Right atrium auricular region (tissue), 2 donors: ENCODE data around the gene TTC9C. TPM values are rescaled to one million over a fixed set of nuclear protein-coding genes. Genes with fewer than 3 reads are reported as not detected.
"Not testable (repeated sequence)": the region's sequence is repeated elsewhere in the genome, so short reads cannot be mapped to it uniquely, and the experiment has no call there.

ENCODE experiments used
- DNase-seq: peaks from one replicate; pipeline ENCODE4 v3.0.0-alpha.2; 2019; ENCODE audit warnings: low spot score
- H3K27ac ChIP-seq, 2 donors: fragments of 200-600 bp; sonication (generic); 1 replicate in 1 of 2; 2 replicates in 1 of 2; pipeline ENCODE4 v1.5.1; 2016 to 2019
- H3K27me3 ChIP-seq, 2 donors: fragments of 200-600 bp; sonication (generic); one replicate each; pipeline versions ENCODE4 v1.5.1 to v1.6.0; 2017 to 2019
- H3K36me3 ChIP-seq: fragments of 200-600 bp; sonication (generic); one replicate; pipeline ENCODE4 v1.5.1; 2016
- H3K4me1 ChIP-seq, 2 donors: fragments of 200-600 bp; sonication (generic); one replicate each; pipeline versions ENCODE4 v1.5.1 to v1.6.0; 2017 to 2019
- H3K4me3 ChIP-seq, 2 donors: fragments of 200-600 bp; sonication (generic); 1 replicate in 1 of 2; 2 replicates in 1 of 2; pipeline ENCODE4 v1.5.1; 2017 to 2019; ENCODE audit warnings: mild to moderate bottlenecking in 1 of 2, moderate library complexity in 1 of 2
- H3K9me3 ChIP-seq, 2 donors: fragments of 200-600 bp; sonication (generic); one replicate each; pipeline ENCODE4 v1.5.1; 2019
- total RNA-seq, 2 donors: library from RNA; depleted of rRNA; stranded (reverse); fragments of >200 nt; gene quantifications; one replicate each; pipeline ENCODE4 v1.1.0, GENCODE V29; 2016
- TF ChIP-seq, protein P1 (sequence below), 2 donors: fragments of 200-600 bp; sonication (generic); IDR thresholded peaks; one replicate each; pipeline ENCODE4 v1.5.1; 2019; ENCODE audit warnings: antibody characterized with exemption in 2 of 2

TTC9C gene
- total RNA-seq, 2 donors from 2014 or later: 9.6 to 11.4 TPM

DNA sequence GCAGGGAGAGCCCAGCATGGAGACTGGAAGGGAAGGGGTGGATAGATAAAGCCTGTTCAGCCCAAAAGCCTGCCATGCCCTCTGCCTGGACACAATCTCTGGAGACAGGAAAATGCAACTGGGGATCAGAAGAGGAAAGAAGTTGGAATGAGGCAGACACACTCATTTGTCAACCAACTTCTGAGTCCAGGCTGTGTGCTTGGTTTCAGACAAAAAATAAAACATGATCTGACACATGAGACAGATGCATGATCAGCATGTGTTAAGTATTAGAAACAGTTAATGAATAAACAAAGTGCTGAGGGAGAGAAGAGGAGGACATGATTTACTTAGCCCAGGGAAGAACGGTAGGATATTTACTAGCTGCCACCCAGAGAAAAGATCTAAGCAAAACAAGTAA lies 39.8 kb upstream of the TTC9C start:
- Histone ChIP-seq H3K36me3 (peaks cover 31% of the 10 kb centered on the region), H3K27ac (peak overlapping the region in 1 of 2 donors; percentile 55)

DNA sequence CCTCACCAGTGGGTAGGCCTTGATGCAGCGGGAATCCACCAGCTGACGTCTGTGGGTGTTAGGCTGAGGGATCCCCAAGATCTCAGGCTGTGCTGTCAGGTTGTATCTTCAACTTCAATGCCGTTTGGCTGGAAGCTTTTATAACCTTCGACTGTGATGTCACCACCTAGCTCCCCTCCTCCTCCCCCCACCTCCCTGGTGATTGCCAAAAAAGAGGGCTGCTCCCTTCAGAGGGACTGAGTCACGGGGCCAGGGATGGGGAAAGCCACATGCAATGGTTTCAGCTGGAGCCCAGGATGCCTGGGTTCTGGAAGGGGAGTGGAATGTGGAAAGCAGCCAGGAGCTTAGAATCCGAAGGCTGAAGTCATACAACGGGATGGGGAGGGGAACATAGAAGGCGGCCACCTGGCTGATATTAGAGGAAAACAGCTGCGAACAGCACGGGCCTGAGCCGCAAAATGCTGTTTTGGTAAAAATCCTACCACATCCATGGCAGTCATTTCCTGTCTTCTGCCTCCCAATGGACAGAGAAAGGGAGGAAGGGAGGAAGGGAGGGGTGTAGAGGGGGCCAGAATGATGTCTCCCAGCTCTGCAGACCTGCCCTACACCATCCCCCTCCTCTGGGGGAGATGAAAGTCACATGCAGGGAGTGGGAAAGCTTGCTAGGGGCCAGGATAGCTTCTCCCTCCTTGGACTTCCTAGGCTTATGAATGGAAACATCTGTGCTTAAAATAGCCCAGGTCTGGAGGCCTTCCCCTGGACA lies 38.7 kb upstream of the TTC9C start, which contains the start of gene LRRN4CL:
TSS of gene LRRN4CL (minus strand) at position 110 of the 763 bp plus-strand sequence. CDS start 1,022 bp downstream, outside the sequence.
- H3K27ac ChIP-seq: peak within 1 kb of the TSS; percentile 48 to 55
- H3K36me3 ChIP-seq: peaks cover 31% of the 10 kb centered on the region
- no peaks in the 10 kb centered on the region for H3K9me3 ChIP-seq
- peaks cover 0 to 28% of the 10 kb centered on the region in 2 donors for H3K4me1 ChIP-seq
- H3K27me3 ChIP-seq: no peaks in the 10 kb centered on the region
- peak within 1 kb of the TSS; percentile 13 to 37 for H3K4me3 ChIP-seq
- TF ChIP-seq, protein P1, sequence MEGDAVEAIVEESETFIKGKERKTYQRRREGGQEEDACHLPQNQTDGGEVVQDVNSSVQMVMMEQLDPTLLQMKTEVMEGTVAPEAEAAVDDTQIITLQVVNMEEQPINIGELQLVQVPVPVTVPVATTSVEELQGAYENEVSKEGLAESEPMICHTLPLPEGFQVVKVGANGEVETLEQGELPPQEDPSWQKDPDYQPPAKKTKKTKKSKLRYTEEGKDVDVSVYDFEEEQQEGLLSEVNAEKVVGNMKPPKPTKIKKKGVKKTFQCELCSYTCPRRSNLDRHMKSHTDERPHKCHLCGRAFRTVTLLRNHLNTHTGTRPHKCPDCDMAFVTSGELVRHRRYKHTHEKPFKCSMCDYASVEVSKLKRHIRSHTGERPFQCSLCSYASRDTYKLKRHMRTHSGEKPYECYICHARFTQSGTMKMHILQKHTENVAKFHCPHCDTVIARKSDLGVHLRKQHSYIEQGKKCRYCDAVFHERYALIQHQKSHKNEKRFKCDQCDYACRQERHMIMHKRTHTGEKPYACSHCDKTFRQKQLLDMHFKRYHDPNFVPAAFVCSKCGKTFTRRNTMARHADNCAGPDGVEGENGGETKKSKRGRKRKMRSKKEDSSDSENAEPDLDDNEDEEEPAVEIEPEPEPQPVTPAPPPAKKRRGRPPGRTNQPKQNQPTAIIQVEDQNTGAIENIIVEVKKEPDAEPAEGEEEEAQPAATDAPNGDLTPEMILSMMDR (IDR thresholded peaks at IDR 0.05): no peak
- peak; percentile 93 for DNase-seq

More for the DNA sequence above, 39.8 kb upstream of the TTC9C start:
- H3K9me3 ChIP-seq: no peaks in the 10 kb centered on the region
- peak overlapping the region in 1 of 2 donors; percentile 37 for H3K4me3 ChIP-seq
- no peaks in the 10 kb centered on the region for H3K27me3 ChIP-seq
- H3K4me1 ChIP-seq: peaks cover 0 to 25% of the 10 kb centered on the region in 2 donors
- DNase-seq: no peak
- TF ChIP-seq, protein P1 (IDR thresholded peaks at IDR 0.05): no peak

DNA sequence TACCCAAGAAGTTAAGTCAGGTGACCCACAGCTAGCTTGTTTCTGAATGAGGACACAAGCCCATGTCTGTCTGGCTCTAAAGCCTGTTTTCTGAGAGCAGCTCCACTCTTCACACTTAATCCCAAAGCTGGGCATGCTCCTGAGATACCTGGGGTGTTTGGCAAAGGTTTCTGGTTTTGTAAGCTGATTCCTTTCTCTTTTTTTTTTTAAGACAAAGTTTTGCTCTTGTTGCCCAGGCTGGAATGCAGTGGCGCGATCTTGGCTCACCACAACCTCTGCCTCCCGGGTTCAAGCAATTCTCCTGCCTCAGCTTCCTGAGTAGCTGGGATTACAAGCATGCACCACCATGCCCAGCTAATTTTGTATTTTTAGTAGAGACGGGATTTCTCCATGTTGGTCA lies 34.7 kb upstream of the TTC9C start:
- peaks cover 31% of the 10 kb centered on the region for H3K36me3 ChIP-seq
- H3K4me1 ChIP-seq: peaks cover 0 to 22% of the 10 kb centered on the region in 2 donors
- not testable (repeated sequence) for H3K27me3 ChIP-seq, H3K27ac ChIP-seq, H3K9me3 ChIP-seq, DNase-seq, H3K4me3 ChIP-seq

DNA sequence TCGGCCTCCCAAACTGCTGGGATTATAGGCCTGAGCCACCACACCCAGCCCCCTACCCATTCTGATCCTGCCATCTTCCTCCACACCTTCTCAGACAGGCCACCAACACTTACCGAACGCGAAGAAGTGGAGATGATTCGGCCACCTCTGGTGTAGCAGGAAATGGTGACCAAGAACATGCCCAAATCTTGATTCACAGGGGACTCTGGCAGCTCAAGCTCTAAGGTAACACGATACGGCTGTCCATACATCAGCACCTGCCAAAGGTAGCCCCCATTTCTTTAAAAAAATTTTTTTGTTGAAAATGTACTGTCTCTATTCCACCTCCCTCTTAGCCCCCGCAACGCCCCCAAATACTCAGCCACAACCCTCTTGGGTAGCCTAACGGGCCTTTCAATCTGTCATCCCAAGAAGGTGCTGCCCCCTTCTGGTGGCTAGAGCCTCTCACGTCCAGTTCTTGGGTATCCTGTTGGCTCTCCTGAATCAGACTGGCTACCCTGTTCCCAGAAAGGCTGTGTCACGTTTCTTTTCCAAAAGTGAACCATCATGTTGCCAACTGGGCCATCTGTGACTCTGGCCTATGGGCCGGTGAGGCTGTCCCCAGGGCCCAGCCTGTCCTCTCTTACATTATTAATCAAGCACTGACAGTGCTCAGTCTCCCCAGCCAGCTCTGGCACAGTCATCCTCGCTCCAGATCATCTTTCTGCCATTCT lies 33.7 kb upstream of the TTC9C start:
- H3K4me1 ChIP-seq: peaks cover 0 to 14% of the 10 kb centered on the region in 2 donors
- TF ChIP-seq, protein P1 (IDR thresholded peaks at IDR 0.05): peak; percentile 72 to 83
- H3K27me3 ChIP-seq: no peaks in the 10 kb centered on the region
- H3K36me3 ChIP-seq: peaks cover 31% of the 10 kb centered on the region
- no peak overlapping the region for H3K27ac ChIP-seq
- H3K9me3 ChIP-seq: no peaks in the 10 kb centered on the region
- H3K4me3 ChIP-seq: no peak overlapping the region
- peak; percentile 89 for DNase-seq

DNA sequence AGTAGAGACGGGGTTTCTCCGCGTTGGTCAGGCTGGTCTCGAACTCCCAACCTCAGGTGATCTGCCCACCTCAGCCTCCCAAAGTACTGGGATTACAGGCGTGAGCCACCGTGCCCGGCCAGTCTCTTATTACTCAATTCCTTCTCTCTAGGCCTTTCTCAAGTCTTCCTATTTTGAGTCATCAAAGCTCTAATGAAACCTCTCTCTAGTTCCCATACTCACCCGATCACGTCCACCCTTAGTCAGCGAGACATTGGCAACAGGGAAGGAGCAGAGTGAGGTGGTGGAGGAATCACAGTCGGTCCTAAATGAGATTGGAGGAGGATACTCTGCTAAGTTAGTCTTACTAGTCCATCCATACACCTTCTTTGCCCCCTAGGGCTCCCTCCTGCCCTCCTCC lies 26.0 kb upstream of the TTC9C start:
- no peak for DNase-seq
- Histone ChIP-seq H3K4me1 (peaks cover 0 to 18% of the 10 kb centered on the region in 2 donors), H3K4me3 (no peak overlapping the region), H3K27ac (no peak overlapping the region), H3K9me3 (no peaks in the 10 kb centered on the region), H3K36me3 (peaks cover 10% of the 10 kb centered on the region), H3K27me3 (no peaks in the 10 kb centered on the region)
- TF ChIP-seq, protein P1 (IDR thresholded peaks at IDR 0.05): no peak

DNA sequence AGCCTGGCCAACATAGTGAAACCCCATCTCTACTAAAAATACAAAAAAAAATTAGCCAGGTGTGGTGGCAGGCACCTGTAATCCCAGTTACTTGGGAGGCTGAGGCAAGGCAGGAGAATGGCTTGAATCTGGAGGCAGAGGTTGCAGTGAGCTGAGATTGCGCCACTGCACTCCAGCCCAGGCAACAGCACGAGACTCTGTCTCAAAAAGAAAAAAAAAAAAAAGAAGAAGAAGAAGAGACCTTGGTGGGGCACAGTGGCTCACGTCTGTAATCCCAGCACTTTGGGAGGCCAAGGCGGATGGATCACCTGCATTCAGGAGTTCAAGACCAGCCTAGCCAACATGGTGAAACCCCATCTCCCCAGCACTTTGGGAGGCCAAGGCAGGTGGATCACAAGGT lies 24.4 kb upstream of the TTC9C start:
- not testable (repeated sequence) for H3K4me3 ChIP-seq, H3K9me3 ChIP-seq, H3K27ac ChIP-seq, H3K27me3 ChIP-seq, DNase-seq
- Histone ChIP-seq H3K36me3 (peaks cover 10% of the 10 kb centered on the region), H3K4me1 (peaks cover 0 to 28% of the 10 kb centered on the region in 2 donors)
